GM23338 (cell line): Measurements from ENCODE around the gene ACHE.

Source experiments
- CTCF ChIP-seq, 2 experiments: fragments of 200-600 bp in 1 of 2; sonication (generic) in 1 of 2; conservative IDR thresholded peaks; 2 replicates each; pipeline versions ENCODE4 v1.5.1 to v1.6.1; 2016 to 2017; ENCODE audit warnings: antibody characterized with exemption in 2 of 2, low read depth in 2 of 2, mild to moderate bottlenecking in 2 of 2, moderate library complexity in 1 of 2
- EZH2 ChIP-seq: fragments of 200-600 bp; sonication (generic); IDR thresholded peaks from one replicate; pipeline ENCODE4 v1.8.0; 2017; ENCODE audit warnings: antibody characterized with exemption, mild to moderate bottlenecking, low read depth; ENCODE audit not compliant: unreplicated experiment
- POLR2AphosphoS5 ChIP-seq: IDR thresholded peaks from 2 replicates; pipeline ENCODE4 v1.6.1; 2016; ENCODE audit warnings: antibody characterized with exemption, low read depth

GRCh38 chr7:100874300-100874576, 21.4 kb downstream of the ACHE start:
- TF ChIP-seq CTCF (conservative IDR thresholded peaks at IDR 0.05; ENCODE audit: low read depth in 2 of 2) (no peak), EZH2 (no peak), POLR2AphosphoS5 (no peak)
